SK-N-MC (cell line): ENCODE measurements around the gene HOXA3.

Experiments used
- FOXP2 ChIP-seq: optimal IDR thresholded peaks from 2 replicates; pipeline ENCODE3; 2011; ENCODE audit warnings: mild to moderate bottlenecking, moderate library complexity; ENCODE audit not compliant: insufficient read depth; ENCODE audit errors: extremely low read length, control extremely low read depth
- POLR2AphosphoS5 ChIP-seq: IDR thresholded peaks from 2 replicates; pipeline ENCODE4 v1.6.1; 2012; ENCODE audit warnings: mild to moderate bottlenecking, low read depth, low read length, borderline replicate concordance

GRCh38 chr7:27073076-27073475 is 79.3 kb downstream of the HOXA3 start:
- TF ChIP-seq POLR2AphosphoS5 (no peak), FOXP2 (no peak)
